Panc1 (cell line): ENCODE results near the gene DOCK8. TPM values are rescaled to one million over a fixed set of nuclear protein-coding genes. Genes with fewer than 3 reads are reported as not detected.

Experiments
- ATAC-seq: fragments of 200-7000 bp; cut with Tn5 transposase; 2 replicates; pipeline ENCODE4 v1.9.1; 2020; ENCODE audit warnings: mild to moderate bottlenecking, moderate library complexity
- BruUV-seq: library from RNA; stranded (reverse); fragments of 400-500 nt; replicated peaks from 2 replicates; lab custom pipeline; 2021; lab: Mats Ljungman, UMichigan
- CTCF ChIA-PET: fragments of 300-600 bp; sonication (Branson Sonifier 250); formaldehyde crosslinking; loops from one replicate; lab custom pipeline; 2022; ENCODE audit warnings: antibody characterized with exemption; lab: Charles Lee
- POLR2A ChIA-PET: fragments of 300-600 bp; sonication (Branson Sonifier 250); formaldehyde crosslinking; loops from one replicate; lab custom pipeline; 2022; ENCODE audit warnings: antibody characterized with exemption; lab: Charles Lee
- DNase-seq: peaks from one replicate; pipeline ENCODE4 v3.0.0-alpha.2; 2010; ENCODE audit warnings: low read depth, low spot score
- H3K27ac ChIP-seq: 2 replicates; pipeline ENCODE4 v1.5.1; 2011; ENCODE audit warnings: mild to moderate bottlenecking, low read length, inconsistent platforms
- H3K27me3 ChIP-seq: fragments of 200-500 bp; sonication (Bioruptor generic); 2 replicates; pipeline ENCODE4 v1.6.0; 2014; ENCODE audit warnings: low read length, inconsistent platforms; ENCODE audit not compliant: control insufficient read depth, insufficient read depth
- H3K36me3 ChIP-seq: fragments of 200-500 bp; sonication (Bioruptor generic); 2 replicates; pipeline ENCODE4 v1.5.1; 2014; ENCODE audit warnings: inconsistent platforms, mild to moderate bottlenecking, low read length, moderate library complexity; ENCODE audit not compliant: control insufficient read depth, insufficient read depth
- H3K4me1 ChIP-seq: 2 replicates; pipeline ENCODE4 v1.5.1; 2011; ENCODE audit warnings: inconsistent platforms, mild to moderate bottlenecking, low read length, moderate library complexity; ENCODE audit not compliant: control insufficient read depth, insufficient read depth
- H3K4me3 ChIP-seq, 2 experiments: 2 replicates each; pipeline ENCODE4 v1.5.1; 2011 to 2012; ENCODE audit warnings: low read depth in 2 of 2, low read length in 2 of 2, mild to moderate bottlenecking in 2 of 2, inconsistent platforms in 1 of 2, moderate library complexity in 1 of 2
- H3K9me3 ChIP-seq: fragments of 200-500 bp; sonication (Bioruptor generic); 2 replicates; pipeline ENCODE4 v1.5.1; 2014; ENCODE audit warnings: low read depth, mild to moderate bottlenecking, inconsistent platforms, low read length, moderate library complexity; ENCODE audit not compliant: control insufficient read depth, insufficient read depth
- CTCF ChIP-seq: fragments of 450-650 bp; IDR thresholded peaks from 2 replicates; pipeline ENCODE4 v1.5.1; 2017; ENCODE audit warnings: mild to moderate bottlenecking
- POLR2AphosphoS5 ChIP-seq: IDR thresholded peaks from 2 replicates; pipeline ENCODE4 v1.6.1; 2012; ENCODE audit warnings: mild to moderate bottlenecking, low read depth, low read length, moderate library complexity
- REST ChIP-seq, 2 experiments: IDR thresholded peaks; 2 replicates each; pipeline ENCODE4 v1.6.1; 2011 to 2012; ENCODE audit warnings: low read depth in 2 of 2, control low read depth in 1 of 2, low read length in 1 of 2, mild to moderate bottlenecking in 1 of 2, moderate library complexity in 1 of 2; ENCODE audit not compliant: insufficient read depth in 1 of 2
- SIN3A ChIP-seq: IDR thresholded peaks from 2 replicates; pipeline ENCODE4 v1.6.1; 2012; ENCODE audit warnings: low read depth, mild to moderate bottlenecking, low read length, moderate library complexity, borderline replicate concordance; ENCODE audit not compliant: insufficient read depth
- TCF7L2 ChIP-seq: IDR thresholded peaks from 2 replicates; pipeline ENCODE4 v1.6.1; 2011; ENCODE audit warnings: mild to moderate bottlenecking, low read depth, low read length, inconsistent platforms
- in situ Hi-C: cut with HindIII; loops from 2 replicates; pipeline ENCODE4 v1.10.0; 2016; ENCODE audit warnings: low sequenced_read_pairs, low pct_unique_long_range_greater_than_20kb
- intact Hi-C: fragments of 100-400 bp; cut with micrococcal nuclease; formaldehyde crosslinking; loops from one replicate; pipeline ENCODE4 v1.10.0; 2022; ENCODE audit not compliant: unreplicated experiment
- total RNA-seq: library from RNA; stranded (reverse); gene quantifications from one replicate; pipeline ENCODE4 v1.2.1, GENCODE V29; 2021; ENCODE audit not compliant: unreplicated experiment

Gene DOCK8
- total RNA-seq, 1 experiment from 2014 or later = 1.4 TPM

GRCh38 chr9:366620-367019, 152.0 kb downstream of the DOCK8 start:
- no peaks in the 10 kb centered on the region for H3K9me3 ChIP-seq
- in situ Hi-C loops (no loop called here), intact Hi-C loops (no loop called here)
- ATAC-seq = no peak
- BruUV-seq = no TSS peak
- H3K27ac ChIP-seq = no peak overlapping the region
- no peak for TF ChIP-seq TCF7L2
- TF ChIP-seq CTCF = no peak
- no peak for TF ChIP-seq REST (IDR thresholded peaks at IDR 0.05; ENCODE audit: insufficient read depth in 1 of 2, low read depth in 2 of 2, low read length in 1 of 2)
- TF ChIP-seq POLR2AphosphoS5 = no peak
- TF ChIP-seq SIN3A = no peak
- H3K4me1 ChIP-seq = no peaks in the 10 kb centered on the region
- DNase-seq = no peak
- no peaks in the 10 kb centered on the region for H3K27me3 ChIP-seq
- H3K4me3 ChIP-seq = no peak overlapping the region
- ChIA-PET CTCF (no interaction called here), POLR2A (no interaction called here)
- H3K36me3 ChIP-seq = no peaks in the 10 kb centered on the region

- H3K27ac ChIP-seq = no peak overlapping the region
- ChIA-PET POLR2A (no interaction called here), CTCF (no interaction called here)
- no peak overlapping the region for H3K4me3 ChIP-seq
- H3K36me3 ChIP-seq = no peaks in the 10 kb centered on the region
- intact Hi-C loops = no loop called here
- no peaks in the 10 kb centered on the region for H3K9me3 ChIP-seq
- DNase-seq (no peak), ATAC-seq (no peak)
- in situ Hi-C loops = no loop called here
- BruUV-seq = no TSS peak
- TF ChIP-seq TCF7L2 = no peak
- H3K4me1 ChIP-seq = no peaks in the 10 kb centered on the region
- no peaks in the 10 kb centered on the region for H3K27me3 ChIP-seq
Measured at GRCh38 chr9:370086-370485, 155.4 kb downstream of the DOCK8 start.

- ChIA-PET CTCF (no interaction called here), POLR2A (no interaction called here)
Measured at GRCh38 chr9:371349-371748, 156.7 kb downstream of the DOCK8 start.

More at GRCh38 chr9:371349-371748, 156.7 kb downstream of the DOCK8 start:
- H3K27me3 ChIP-seq = no peaks in the 10 kb centered on the region
- in situ Hi-C loops (no loop called here), intact Hi-C loops (no loop called here)
- no peak for TF ChIP-seq REST (IDR thresholded peaks at IDR 0.05; ENCODE audit: insufficient read depth in 1 of 2, low read depth in 2 of 2, low read length in 1 of 2)
- TF ChIP-seq CTCF = no peak
- no peak overlapping the region for H3K27ac ChIP-seq
- H3K36me3 ChIP-seq = no peaks in the 10 kb centered on the region
- DNase-seq = no peak
- H3K4me3 ChIP-seq = no peak overlapping the region
- no TSS peak for BruUV-seq
- no peaks in the 10 kb centered on the region for H3K9me3 ChIP-seq
- no peak for ATAC-seq
- no peaks in the 10 kb centered on the region for H3K4me1 ChIP-seq
